ENCODE measurements around the gene PEX5.
A peak's percentile ranks its signal among the peaks of the same experiment; 100 is the strongest.

Gene PEX5

DNA sequence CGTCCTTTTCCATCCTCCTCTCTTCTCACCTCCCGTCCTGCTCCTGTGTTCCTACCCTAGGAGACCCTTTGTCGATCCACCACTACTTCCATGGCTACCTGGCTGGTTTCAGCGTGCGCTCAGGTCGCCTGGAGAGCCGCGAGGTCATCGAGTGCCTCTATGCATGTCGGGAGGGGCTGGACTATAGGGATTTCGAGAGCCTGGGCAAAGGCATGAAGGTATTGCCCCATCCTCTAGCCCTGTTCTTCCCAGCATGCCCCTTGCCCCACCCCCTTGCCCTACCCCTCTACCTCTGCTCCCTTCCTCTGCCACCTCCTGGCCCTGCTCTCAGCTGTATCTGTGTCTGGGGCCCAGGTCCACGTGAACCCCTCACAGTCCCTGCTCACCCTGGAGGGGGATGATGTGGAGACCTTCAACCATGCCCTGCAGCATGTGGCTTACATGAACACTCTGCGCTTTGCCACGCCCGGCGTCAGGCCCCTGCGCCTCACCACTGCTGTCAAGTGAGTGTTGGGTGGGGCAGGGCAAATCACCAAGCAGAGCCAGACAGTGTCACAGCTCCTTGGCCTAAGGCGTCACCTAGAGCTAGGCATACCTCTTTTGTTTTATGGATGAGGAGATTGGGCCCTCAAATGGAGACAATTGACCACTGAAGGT lies 46.5 kb upstream of the PEX5 start:
- no peaks in the 10 kb centered on the region for H3K79me2 ChIP-seq (ENCODE audit: insufficient read depth, low read length)
- no peaks in the 10 kb centered on the region for H3K27me3 ChIP-seq (ENCODE audit: insufficient read depth, low read length, poor library complexity, severe bottlenecking)
- H3K9me2 ChIP-seq (replicated peaks; ENCODE audit: low read depth, low read length), result no peaks in the 10 kb centered on the region
- no peak for TF ChIP-seq EZH2phosphoT487 (IDR thresholded peaks at IDR 0.05; ENCODE audit: borderline replicate concordance)
- TF ChIP-seq, protein P1, sequence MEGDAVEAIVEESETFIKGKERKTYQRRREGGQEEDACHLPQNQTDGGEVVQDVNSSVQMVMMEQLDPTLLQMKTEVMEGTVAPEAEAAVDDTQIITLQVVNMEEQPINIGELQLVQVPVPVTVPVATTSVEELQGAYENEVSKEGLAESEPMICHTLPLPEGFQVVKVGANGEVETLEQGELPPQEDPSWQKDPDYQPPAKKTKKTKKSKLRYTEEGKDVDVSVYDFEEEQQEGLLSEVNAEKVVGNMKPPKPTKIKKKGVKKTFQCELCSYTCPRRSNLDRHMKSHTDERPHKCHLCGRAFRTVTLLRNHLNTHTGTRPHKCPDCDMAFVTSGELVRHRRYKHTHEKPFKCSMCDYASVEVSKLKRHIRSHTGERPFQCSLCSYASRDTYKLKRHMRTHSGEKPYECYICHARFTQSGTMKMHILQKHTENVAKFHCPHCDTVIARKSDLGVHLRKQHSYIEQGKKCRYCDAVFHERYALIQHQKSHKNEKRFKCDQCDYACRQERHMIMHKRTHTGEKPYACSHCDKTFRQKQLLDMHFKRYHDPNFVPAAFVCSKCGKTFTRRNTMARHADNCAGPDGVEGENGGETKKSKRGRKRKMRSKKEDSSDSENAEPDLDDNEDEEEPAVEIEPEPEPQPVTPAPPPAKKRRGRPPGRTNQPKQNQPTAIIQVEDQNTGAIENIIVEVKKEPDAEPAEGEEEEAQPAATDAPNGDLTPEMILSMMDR (conservative IDR thresholded peaks at IDR 0.05; ENCODE audit: low read length), result no peak
- no peak overlapping the region for H3K4me3 ChIP-seq (ENCODE audit: low read length, poor library complexity, severe bottlenecking)
- no peak overlapping the region for H3K9ac ChIP-seq (ENCODE audit: low read depth, low read length, poor library complexity, severe bottlenecking)
- no peak overlapping the region for H2AFZ ChIP-seq (ENCODE audit: low read length)
- H3K36me3 ChIP-seq (ENCODE audit: insufficient read depth, low read length), result peaks cover 57% of the 10 kb centered on the region; the same call in 1 of the 2 replicates
- H4K20me1 ChIP-seq (ENCODE audit: insufficient read depth, low read length, poor library complexity, severe bottlenecking), result no peaks in the 10 kb centered on the region
- H3K4me1 ChIP-seq (ENCODE audit: insufficient read depth, low read length, poor library complexity, severe bottlenecking), result no peaks in the 10 kb centered on the region
- no peaks in the 10 kb centered on the region for H3F3A ChIP-seq (ENCODE audit: low read depth)
- H3K4me2 ChIP-seq (ENCODE audit: low read depth, low read length, poor library complexity, severe bottlenecking), result no peak overlapping the region
- H3K9me3 ChIP-seq (ENCODE audit: insufficient read depth, low read depth, low read length), result no peaks in the 10 kb centered on the region

DNA sequence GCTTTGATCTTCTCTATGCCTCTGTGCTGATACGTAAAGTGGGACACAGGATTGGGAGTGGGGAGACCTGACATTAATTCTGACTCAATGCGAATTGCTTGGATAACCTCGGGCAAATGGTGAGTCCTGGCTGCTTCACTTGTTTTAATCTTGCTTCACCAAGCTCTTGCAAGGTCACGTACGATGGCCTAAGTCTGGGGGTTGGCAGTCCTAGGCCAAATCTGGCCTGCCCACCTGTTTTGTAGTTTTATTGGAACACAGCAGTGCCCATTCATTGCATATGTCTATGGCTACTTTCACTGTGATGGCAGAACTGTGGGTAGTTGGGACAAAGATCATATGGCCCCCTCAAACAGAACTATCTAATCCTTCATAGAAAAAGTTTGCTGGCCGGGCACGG lies 45.9 kb upstream of the PEX5 start:
- no peaks in the 10 kb centered on the region for H3K79me2 ChIP-seq (ENCODE audit: insufficient read depth, low read length)
- H3K4me1 ChIP-seq (ENCODE audit: insufficient read depth, low read length, poor library complexity, severe bottlenecking), result no peaks in the 10 kb centered on the region
- no peak overlapping the region for H3K9ac ChIP-seq (ENCODE audit: low read depth, low read length, poor library complexity, severe bottlenecking)
- H3F3A ChIP-seq (ENCODE audit: low read depth), result no peaks in the 10 kb centered on the region
- no peaks in the 10 kb centered on the region for H3K9me2 ChIP-seq (replicated peaks; ENCODE audit: low read depth, low read length)
- H3K9me3 ChIP-seq (ENCODE audit: insufficient read depth, low read depth, low read length), result no peaks in the 10 kb centered on the region
- H3K4me3 ChIP-seq (ENCODE audit: low read length, poor library complexity, severe bottlenecking), result no peak overlapping the region
- H2AFZ ChIP-seq (ENCODE audit: low read length), result no peak overlapping the region
- H4K20me1 ChIP-seq (ENCODE audit: insufficient read depth, low read length, poor library complexity, severe bottlenecking), result no peaks in the 10 kb centered on the region
- TF ChIP-seq, protein P1 (conservative IDR thresholded peaks at IDR 0.05; ENCODE audit: low read length), result no peak
- no peak for TF ChIP-seq EZH2phosphoT487 (IDR thresholded peaks at IDR 0.05; ENCODE audit: borderline replicate concordance)
- H3K36me3 ChIP-seq (ENCODE audit: insufficient read depth, low read length), result peaks cover 55% of the 10 kb centered on the region; the same call in 1 of the 2 replicates
- H3K4me2 ChIP-seq (ENCODE audit: low read depth, low read length, poor library complexity, severe bottlenecking), result no peak overlapping the region
- H3K27me3 ChIP-seq (ENCODE audit: insufficient read depth, low read length, poor library complexity, severe bottlenecking), result no peaks in the 10 kb centered on the region

DNA sequence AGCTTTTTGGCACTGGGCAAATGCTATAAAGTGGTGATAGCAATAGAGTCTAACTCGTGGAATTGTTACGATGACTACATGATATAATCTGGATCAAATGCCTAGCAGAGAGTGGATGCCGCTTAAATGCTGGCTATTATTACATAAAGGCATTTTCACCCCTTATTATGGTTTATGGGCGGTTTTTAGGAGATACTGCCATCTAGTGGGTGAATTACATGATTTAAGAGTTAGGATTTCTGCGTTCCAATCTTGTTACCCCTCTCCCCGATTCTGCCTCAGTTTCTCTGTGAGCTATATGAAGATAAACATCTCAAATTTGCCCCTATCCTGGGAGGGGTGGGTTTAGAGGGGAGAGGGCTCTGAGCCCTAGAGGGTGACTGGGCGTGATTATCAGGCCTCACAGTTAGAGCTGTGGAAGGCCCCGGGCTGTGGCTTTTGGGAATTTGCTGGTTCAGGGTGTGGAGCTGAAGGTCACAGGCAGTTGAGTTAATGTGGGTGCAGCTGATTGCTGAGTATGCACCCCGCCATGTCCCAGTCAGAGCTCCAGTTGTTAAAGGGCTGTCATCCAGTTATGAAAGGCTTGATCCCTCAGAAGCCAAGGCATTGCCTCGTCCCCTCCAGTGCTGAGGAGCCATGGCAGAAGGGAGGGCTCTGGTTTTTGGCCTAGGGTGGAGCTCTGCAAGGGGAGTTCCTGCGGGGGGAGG lies 44.9 kb upstream of the PEX5 start:
- no peaks in the 10 kb centered on the region for H3K79me2 ChIP-seq (ENCODE audit: insufficient read depth, low read length)
- H3K4me3 ChIP-seq (ENCODE audit: low read length, poor library complexity, severe bottlenecking), result no peak overlapping the region
- H4K20me1 ChIP-seq (ENCODE audit: insufficient read depth, low read length, poor library complexity, severe bottlenecking), result no peaks in the 10 kb centered on the region
- no peaks in the 10 kb centered on the region for H3F3A ChIP-seq (ENCODE audit: low read depth)
- H3K9me3 ChIP-seq (ENCODE audit: insufficient read depth, low read depth, low read length), result no peaks in the 10 kb centered on the region
- no peaks in the 10 kb centered on the region for H3K4me1 ChIP-seq (ENCODE audit: insufficient read depth, low read length, poor library complexity, severe bottlenecking)
- H3K27me3 ChIP-seq (ENCODE audit: insufficient read depth, low read length, poor library complexity, severe bottlenecking), result no peaks in the 10 kb centered on the region
- H2AFZ ChIP-seq (ENCODE audit: low read length), result no peak overlapping the region
- H3K36me3 ChIP-seq (ENCODE audit: insufficient read depth, low read length), result peaks cover 64% of the 10 kb centered on the region; the same call in 1 of the 2 replicates
- no peaks in the 10 kb centered on the region for H3K9me2 ChIP-seq (replicated peaks; ENCODE audit: low read depth, low read length)
- no peak for TF ChIP-seq EZH2phosphoT487 (IDR thresholded peaks at IDR 0.05; ENCODE audit: borderline replicate concordance)
- TF ChIP-seq, protein P1 (conservative IDR thresholded peaks at IDR 0.05; ENCODE audit: low read length), result peak; percentile 68
- no peak overlapping the region for H3K4me2 ChIP-seq (ENCODE audit: low read depth, low read length, poor library complexity, severe bottlenecking)
- H3K9ac ChIP-seq (ENCODE audit: low read depth, low read length, poor library complexity, severe bottlenecking), result no peak overlapping the region

All from Loucy (cell line).